NCI-H2081 treated with DMSO at 0.1 percent for 48 hours (cell line): ENCODE results near the gene SORBS2.
"Not testable (repeated sequence)": the region's sequence is repeated elsewhere in the genome, so short reads cannot be mapped to it uniquely, and the experiment has no call there.

Experiments used
- DNase-seq: peaks from one replicate; lab custom pipeline; 2025; lab: John Stamatoyannopoulos, UW

The SORBS2 gene

GRCh38 chr4:185737489-185738037 lies 74.4 kb downstream of the SORBS2 start:
- no peak for DNase-seq

- no peak for DNase-seq
These were observed 75.1 kb downstream of the SORBS2 start for GRCh38 chr4:185736882-185737281.

- DNase-seq = no peak
These were observed 76.1 kb downstream of the SORBS2 start for GRCh38 chr4:185735866-185736400.

GRCh38 chr4:185734930-185735329 lies 77.1 kb downstream of the SORBS2 start:
- DNase-seq = no peak

- no peak for DNase-seq
These were observed 77.8 kb downstream of the SORBS2 start for GRCh38 chr4:185734214-185734613.

GRCh38 chr4:185730849-185731608 lies 81.0 kb downstream of the SORBS2 start:
- no peak for DNase-seq

GRCh38 chr4:185730387-185730786 lies 81.6 kb downstream of the SORBS2 start:
- DNase-seq = no peak

GRCh38 chr4:185729391-185729804 lies 82.6 kb downstream of the SORBS2 start:
- DNase-seq = no peak

- DNase-seq = no peak
These were observed 83.1 kb downstream of the SORBS2 start for GRCh38 chr4:185728893-185729292.

- no peak for DNase-seq
These were observed 85.1 kb downstream of the SORBS2 start for GRCh38 chr4:185726931-185727330.

GRCh38 chr4:185723631-185724260 lies 88.2 kb downstream of the SORBS2 start:
- DNase-seq = no peak

- no peak for DNase-seq
These were observed 90.0 kb downstream of the SORBS2 start for GRCh38 chr4:185722029-185722316.

GRCh38 chr4:185721190-185722028 lies 90.6 kb downstream of the SORBS2 start:
- DNase-seq = no peak

- no peak for DNase-seq
These were observed 92.5 kb downstream of the SORBS2 start for GRCh38 chr4:185719500-185719858.

GRCh38 chr4:185718578-185719499 lies 93.2 kb downstream of the SORBS2 start:
- DNase-seq = no peak

- DNase-seq = no peak
These were observed 94.6 kb downstream of the SORBS2 start for GRCh38 chr4:185717377-185717741.

- DNase-seq = peak; percentile 1
These were observed 95.2 kb downstream of the SORBS2 start for GRCh38 chr4:185716577-185717376.

- DNase-seq = peak; percentile 58
These were observed 95.8 kb downstream of the SORBS2 start for GRCh38 chr4:185716141-185716551.

GRCh38 chr4:185714524-185714923 lies 97.5 kb downstream of the SORBS2 start:
- DNase-seq = not testable (repeated sequence)

- no peak for DNase-seq
These were observed 98.3 kb downstream of the SORBS2 start for GRCh38 chr4:185713731-185714130.

GRCh38 chr4:185713272-185713671 lies 98.7 kb downstream of the SORBS2 start:
- no peak for DNase-seq
